Panc1 (cell line): ENCODE data around the gene PPL. TPM values are rescaled to one million over a fixed set of nuclear protein-coding genes. Genes with fewer than 3 reads are reported as not detected.

Experiments used
- ATAC-seq: fragments of 200-7000 bp; cut with Tn5 transposase; 2 replicates; pipeline ENCODE4 v1.9.1; 2020; ENCODE audit warnings: mild to moderate bottlenecking, moderate library complexity
- BruUV-seq: library from RNA; stranded (reverse); fragments of 400-500 nt; replicated peaks from 2 replicates; lab custom pipeline; 2021; lab: Mats Ljungman, UMichigan
- CTCF ChIA-PET: fragments of 300-600 bp; sonication (Branson Sonifier 250); formaldehyde crosslinking; loops from one replicate; lab custom pipeline; 2022; ENCODE audit warnings: antibody characterized with exemption; lab: Charles Lee
- POLR2A ChIA-PET: fragments of 300-600 bp; sonication (Branson Sonifier 250); formaldehyde crosslinking; loops from one replicate; lab custom pipeline; 2022; ENCODE audit warnings: antibody characterized with exemption; lab: Charles Lee
- DNase-seq: peaks from one replicate; pipeline ENCODE4 v3.0.0-alpha.2; 2010; ENCODE audit warnings: low read depth, low spot score
- H3K27ac ChIP-seq: 2 replicates; pipeline ENCODE4 v1.5.1; 2011; ENCODE audit warnings: mild to moderate bottlenecking, low read length, inconsistent platforms
- H3K27me3 ChIP-seq: fragments of 200-500 bp; sonication (Bioruptor generic); 2 replicates; pipeline ENCODE4 v1.6.0; 2014; ENCODE audit warnings: low read length, inconsistent platforms; ENCODE audit not compliant: control insufficient read depth, insufficient read depth
- H3K36me3 ChIP-seq: fragments of 200-500 bp; sonication (Bioruptor generic); 2 replicates; pipeline ENCODE4 v1.5.1; 2014; ENCODE audit warnings: inconsistent platforms, mild to moderate bottlenecking, low read length, moderate library complexity; ENCODE audit not compliant: control insufficient read depth, insufficient read depth
- H3K4me1 ChIP-seq: 2 replicates; pipeline ENCODE4 v1.5.1; 2011; ENCODE audit warnings: inconsistent platforms, mild to moderate bottlenecking, low read length, moderate library complexity; ENCODE audit not compliant: control insufficient read depth, insufficient read depth
- H3K4me3 ChIP-seq, 2 experiments: 2 replicates each; pipeline ENCODE4 v1.5.1; 2011 to 2012; ENCODE audit warnings: low read depth in 2 of 2, low read length in 2 of 2, mild to moderate bottlenecking in 2 of 2, inconsistent platforms in 1 of 2, moderate library complexity in 1 of 2
- H3K9me3 ChIP-seq: fragments of 200-500 bp; sonication (Bioruptor generic); 2 replicates; pipeline ENCODE4 v1.5.1; 2014; ENCODE audit warnings: low read depth, mild to moderate bottlenecking, inconsistent platforms, low read length, moderate library complexity; ENCODE audit not compliant: control insufficient read depth, insufficient read depth
- CTCF ChIP-seq: fragments of 450-650 bp; IDR thresholded peaks from 2 replicates; pipeline ENCODE4 v1.5.1; 2017; ENCODE audit warnings: mild to moderate bottlenecking
- POLR2AphosphoS5 ChIP-seq: IDR thresholded peaks from 2 replicates; pipeline ENCODE4 v1.6.1; 2012; ENCODE audit warnings: mild to moderate bottlenecking, low read depth, low read length, moderate library complexity
- REST ChIP-seq, 2 experiments: IDR thresholded peaks; 2 replicates each; pipeline ENCODE4 v1.6.1; 2011 to 2012; ENCODE audit warnings: low read depth in 2 of 2, control low read depth in 1 of 2, low read length in 1 of 2, mild to moderate bottlenecking in 1 of 2, moderate library complexity in 1 of 2; ENCODE audit not compliant: insufficient read depth in 1 of 2
- SIN3A ChIP-seq: IDR thresholded peaks from 2 replicates; pipeline ENCODE4 v1.6.1; 2012; ENCODE audit warnings: low read depth, mild to moderate bottlenecking, low read length, moderate library complexity, borderline replicate concordance; ENCODE audit not compliant: insufficient read depth
- TCF7L2 ChIP-seq: IDR thresholded peaks from 2 replicates; pipeline ENCODE4 v1.6.1; 2011; ENCODE audit warnings: mild to moderate bottlenecking, low read depth, low read length, inconsistent platforms
- in situ Hi-C: cut with HindIII; loops from 2 replicates; pipeline ENCODE4 v1.10.0; 2016; ENCODE audit warnings: low sequenced_read_pairs, low pct_unique_long_range_greater_than_20kb
- intact Hi-C: fragments of 100-400 bp; cut with micrococcal nuclease; formaldehyde crosslinking; loops from one replicate; pipeline ENCODE4 v1.10.0; 2022; ENCODE audit not compliant: unreplicated experiment
- total RNA-seq: library from RNA; stranded (reverse); gene quantifications from one replicate; pipeline ENCODE4 v1.2.1, GENCODE V29; 2021; ENCODE audit not compliant: unreplicated experiment

PPL gene
- total RNA-seq, 1 experiment from 2014 or later = 89.4 TPM

- peaks cover 2% of the 10 kb centered on the region; the same call in 1 of the 2 replicates for H3K4me1 ChIP-seq
- no peak overlapping the region for H3K27ac ChIP-seq
- in situ Hi-C loops (no loop called here), intact Hi-C loops (no loop called here)
- no peaks in the 10 kb centered on the region for H3K36me3 ChIP-seq
- ChIA-PET CTCF (no interaction called here), POLR2A (interaction anchor here (0.5 to 0.6 kb wide), 2 partner anchors 21 to 134 kb away, joined by 3 to 5 read pairs; no protein-coding TSS in a partner anchor)
- ATAC-seq (no peak), DNase-seq (no peak)
- BruUV-seq = no TSS peak
- H3K4me3 ChIP-seq = no peak overlapping the region
- peaks cover 8% of the 10 kb centered on the region; the same call in 1 of the 2 replicates for H3K9me3 ChIP-seq
- H3K27me3 ChIP-seq = no peaks in the 10 kb centered on the region
- TF ChIP-seq REST (IDR thresholded peaks at IDR 0.05; ENCODE audit: insufficient read depth in 1 of 2, low read depth in 2 of 2, low read length in 1 of 2) (no peak), TCF7L2 (no peak), CTCF (no peak), POLR2AphosphoS5 (no peak), SIN3A (no peak)
Observed at GRCh38 chr16:4927661-4928060, 9.3 kb downstream of the PPL start.

GRCh38 chr16:4926928-4927327, 10.0 kb downstream of the PPL start:
- CTCF ChIA-PET = no interaction called here
- intact Hi-C loops = no loop called here

More at GRCh38 chr16:4926928-4927327, 10.0 kb downstream of the PPL start:
- in situ Hi-C loops = no loop called here
- POLR2A ChIA-PET = no interaction called here
- no peaks in the 10 kb centered on the region for H3K27me3 ChIP-seq
- H3K9me3 ChIP-seq = peaks cover 8% of the 10 kb centered on the region; the same call in 1 of the 2 replicates
- no peak for ATAC-seq
- no peak for DNase-seq
- BruUV-seq = no TSS peak
- H3K4me1 ChIP-seq = peaks cover 2% of the 10 kb centered on the region; the same call in 1 of the 2 replicates
- TF ChIP-seq TCF7L2 = no peak
- no peak for TF ChIP-seq POLR2AphosphoS5
- no peak for TF ChIP-seq CTCF
- no peak for TF ChIP-seq REST (IDR thresholded peaks at IDR 0.05; ENCODE audit: insufficient read depth in 1 of 2, low read depth in 2 of 2, low read length in 1 of 2)
- no peak for TF ChIP-seq SIN3A
- H3K27ac ChIP-seq = no peak overlapping the region
- no peak overlapping the region for H3K4me3 ChIP-seq
- no peaks in the 10 kb centered on the region for H3K36me3 ChIP-seq
